GM19395 (cell line): ENCODE measurements around the gene PXDC1.

ENCODE experiments used
- ATAC-seq: cut with Tn5 transposase; IDR thresholded peaks from one replicate; pipeline ENCODE4 v1.9.1; 2021; ENCODE audit warnings: mild to moderate bottlenecking, moderate library complexity; ENCODE audit not compliant: unreplicated experiment

The PXDC1 gene

DNA sequence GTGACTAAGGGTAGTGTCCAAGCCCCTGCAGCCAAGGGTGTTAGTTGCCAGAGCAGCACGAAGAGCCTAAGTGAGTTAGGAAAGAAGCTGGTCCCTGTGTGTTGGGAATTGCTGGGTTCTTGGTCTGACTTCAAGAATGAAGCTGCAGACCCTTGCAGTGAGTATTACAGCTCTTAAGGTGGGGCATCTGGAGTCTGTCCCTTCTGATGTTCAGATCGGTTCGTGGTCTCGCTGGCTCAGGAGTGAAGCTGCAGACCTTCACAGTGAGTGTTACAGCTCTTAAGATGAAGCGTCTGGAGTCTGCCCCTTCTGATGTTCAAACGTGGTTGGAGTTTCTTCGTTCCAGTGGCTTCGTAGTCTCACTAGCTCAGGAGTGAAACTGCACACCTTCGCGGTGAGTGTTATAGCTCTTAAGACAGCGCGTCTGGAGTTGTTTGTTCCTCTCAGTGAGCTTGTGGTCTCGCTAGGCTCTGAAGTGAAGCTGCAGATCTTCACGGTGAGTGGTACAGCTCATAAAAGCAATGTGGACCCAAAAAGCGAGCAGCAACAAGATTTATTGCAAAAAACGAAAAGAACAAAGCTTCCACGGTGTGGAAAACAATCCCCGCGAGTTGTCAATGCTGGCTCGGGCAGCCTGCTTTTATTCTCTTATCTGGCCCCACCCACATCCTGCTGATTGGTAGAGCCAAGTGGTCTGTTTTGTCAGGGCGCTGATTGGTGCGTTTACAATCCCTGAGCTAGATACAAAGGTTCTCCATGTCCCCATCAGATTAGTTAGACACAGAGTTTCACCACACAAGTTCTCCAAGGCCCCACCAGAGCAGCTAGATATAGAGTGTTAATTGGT lies 31.8 kb downstream of the PXDC1 start:
- ATAC-seq, result no peak

DNA sequence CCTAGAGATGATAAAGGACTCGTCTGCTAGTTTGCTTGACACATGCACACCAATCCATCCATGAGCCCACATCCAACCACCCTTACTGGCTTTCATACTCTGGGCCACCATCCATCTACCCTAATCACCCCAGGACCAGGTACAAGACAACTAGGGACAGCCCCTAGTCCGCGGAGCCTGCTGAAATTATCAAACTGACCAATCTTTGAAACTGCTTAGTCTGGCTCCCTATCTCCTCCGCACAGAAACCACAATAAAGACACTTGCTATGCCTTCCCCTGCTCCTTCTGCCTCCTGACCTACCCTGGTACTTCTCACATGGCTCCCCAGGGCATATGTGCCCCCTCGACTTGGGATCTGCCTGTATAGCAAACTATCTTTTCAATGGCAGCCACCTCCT lies 33.1 kb downstream of the PXDC1 start:
- no peak for ATAC-seq

DNA sequence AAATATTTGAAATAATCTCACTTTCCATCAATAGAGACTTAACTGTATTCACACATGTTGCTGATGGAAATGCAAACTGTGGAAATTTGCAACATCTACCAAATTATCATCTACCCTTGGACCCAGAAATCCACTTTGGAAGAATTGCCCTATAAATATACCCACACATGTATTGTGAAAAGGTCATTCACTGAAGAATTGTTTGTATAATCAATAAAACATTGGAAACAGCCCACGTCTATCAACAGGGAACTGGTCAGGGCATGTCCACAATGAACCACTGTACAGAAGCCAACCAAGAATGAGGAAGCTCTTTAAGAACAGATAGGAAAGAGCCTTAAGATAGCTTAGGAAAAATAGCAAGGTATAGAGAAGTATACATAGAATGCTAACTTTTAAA lies 36.2 kb downstream of the PXDC1 start:
- ATAC-seq, result no peak

DNA sequence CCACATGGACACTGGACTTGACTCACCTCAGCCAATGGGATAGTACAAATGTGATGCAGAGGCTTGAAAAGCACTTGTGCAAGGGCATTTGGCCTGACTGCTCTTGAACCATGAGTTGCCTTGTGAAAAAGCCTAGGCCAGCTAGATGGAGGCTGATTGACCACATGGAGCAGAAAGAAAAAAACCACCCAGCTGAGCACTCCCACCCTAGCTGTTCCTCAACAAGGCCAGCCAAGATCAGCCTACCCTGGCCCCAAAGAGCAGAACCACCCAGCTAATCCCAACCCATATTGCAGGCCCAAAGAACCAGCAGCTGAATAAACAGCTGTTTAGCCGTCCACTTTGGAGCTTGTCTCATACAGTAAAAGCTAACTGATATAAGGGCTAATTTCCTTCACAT lies 36.7 kb downstream of the PXDC1 start:
- no peak for ATAC-seq

DNA sequence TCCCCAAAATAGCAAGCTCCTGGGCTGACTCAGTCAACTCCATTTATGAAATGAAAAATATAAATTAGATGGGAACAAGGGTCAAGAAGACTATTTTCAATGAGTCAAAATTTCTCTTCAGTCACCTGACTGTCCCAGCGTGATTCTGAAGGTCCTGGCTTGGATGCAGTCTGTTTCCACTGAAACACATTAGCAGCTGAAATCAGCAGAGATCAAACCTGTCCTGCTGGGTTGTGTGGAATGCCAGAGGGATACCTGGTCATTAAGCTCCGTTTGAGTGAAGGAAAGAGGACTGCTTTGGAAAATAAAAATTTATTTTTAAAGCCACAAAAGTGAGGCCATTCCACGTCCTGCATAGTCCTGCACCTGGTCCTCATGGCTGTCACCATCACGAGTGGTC lies 37.4 kb downstream of the PXDC1 start:
- ATAC-seq, result no peak

DNA sequence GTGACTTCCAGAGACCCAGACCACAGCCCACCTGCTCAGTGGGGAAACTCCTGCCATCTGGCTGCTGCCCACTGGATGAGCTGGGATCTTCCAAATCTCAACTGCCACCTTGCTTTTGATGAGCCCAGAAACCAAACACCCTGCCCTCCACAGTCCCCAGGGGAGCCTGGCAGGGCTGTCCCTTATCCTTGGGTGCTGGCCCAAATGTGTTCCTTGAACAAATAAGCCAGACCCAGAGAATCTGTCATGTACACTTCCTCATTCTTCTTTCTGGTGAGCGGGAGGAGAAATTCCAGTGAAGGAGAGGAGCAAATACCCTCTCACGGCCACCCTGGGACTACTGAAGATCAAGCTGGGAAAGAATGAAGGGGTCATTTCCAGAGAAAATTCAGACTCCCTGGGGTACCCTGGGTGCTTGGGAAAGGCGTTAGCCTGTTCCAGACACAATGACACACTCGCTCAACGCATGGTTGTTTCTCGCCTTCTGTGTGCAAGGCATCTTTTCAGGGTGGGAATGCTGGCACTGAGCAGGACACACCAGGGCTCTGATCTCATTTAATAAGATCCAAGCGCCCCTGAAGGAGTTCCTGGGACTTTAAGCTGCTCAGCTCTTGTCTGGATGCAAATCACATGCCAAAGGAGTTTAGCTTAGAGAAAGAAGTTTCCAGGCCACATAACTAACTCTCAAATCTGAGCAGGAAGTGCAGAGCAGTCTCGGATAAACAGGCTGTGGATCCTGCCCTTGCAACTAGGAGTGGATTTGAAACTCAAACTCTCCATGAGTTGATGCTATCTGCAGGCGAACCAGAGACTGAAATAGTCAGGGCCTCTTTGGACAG lies 38.5 kb downstream of the PXDC1 start:
- no peak for ATAC-seq

DNA sequence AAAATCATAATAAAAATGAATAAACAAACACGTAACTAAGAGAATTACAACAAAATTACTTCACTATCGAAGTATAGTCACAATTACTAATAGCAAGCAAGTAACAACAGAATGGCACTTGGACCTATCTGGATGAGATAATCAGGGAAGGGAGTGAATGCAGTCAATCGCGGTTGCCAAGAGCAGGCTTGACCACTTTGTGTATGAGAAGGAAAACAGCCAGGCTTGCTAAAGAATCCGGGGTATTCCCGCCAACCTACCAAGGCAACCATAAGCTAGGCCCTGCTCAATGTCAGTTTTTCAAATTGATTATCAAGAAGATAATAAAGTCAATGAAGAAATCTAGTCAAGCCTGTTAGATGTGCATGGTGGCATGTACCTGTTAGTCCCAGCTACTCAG lies 39.7 kb downstream of the PXDC1 start:
- ATAC-seq, result no peak

DNA sequence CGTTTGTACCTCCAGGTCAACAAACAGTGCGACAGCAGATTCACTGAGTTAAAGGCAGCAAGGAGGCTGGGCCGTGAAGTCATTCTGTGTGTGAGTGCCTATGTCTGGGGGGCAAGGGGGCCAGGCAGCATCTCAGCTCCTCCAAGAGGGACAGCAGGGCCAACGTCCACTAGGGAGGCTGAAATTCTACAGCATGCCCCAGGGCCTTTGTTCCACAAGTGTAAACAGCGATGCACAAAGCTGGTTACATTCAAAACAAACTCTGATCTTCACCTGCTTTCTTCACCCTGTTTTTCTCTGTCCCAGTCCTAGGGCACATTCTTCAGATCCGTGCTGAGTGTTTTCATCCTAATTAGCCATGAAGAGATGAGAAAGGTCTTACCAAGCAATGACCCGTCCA lies 41.1 kb downstream of the PXDC1 start:
- no peak for ATAC-seq

DNA sequence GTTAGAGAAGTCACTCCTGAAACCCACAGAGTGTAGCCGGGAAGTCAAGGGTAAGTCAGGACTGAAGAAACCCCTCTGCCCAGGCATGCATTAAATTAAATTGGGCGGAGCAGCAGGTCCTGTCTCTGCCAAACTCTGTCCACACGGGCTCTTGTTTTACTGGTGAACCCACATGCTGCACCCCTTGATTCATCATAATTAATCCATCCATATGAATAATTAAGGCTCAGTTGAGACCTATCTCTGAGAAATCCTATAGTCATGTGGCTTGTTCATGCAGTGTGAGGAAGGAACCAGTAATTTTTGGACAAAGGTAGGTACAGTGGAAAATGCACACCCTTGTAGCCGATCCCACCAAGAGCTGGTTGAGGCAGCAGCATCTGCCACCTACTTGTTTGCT lies 43.0 kb downstream of the PXDC1 start:
- ATAC-seq, result no peak

DNA sequence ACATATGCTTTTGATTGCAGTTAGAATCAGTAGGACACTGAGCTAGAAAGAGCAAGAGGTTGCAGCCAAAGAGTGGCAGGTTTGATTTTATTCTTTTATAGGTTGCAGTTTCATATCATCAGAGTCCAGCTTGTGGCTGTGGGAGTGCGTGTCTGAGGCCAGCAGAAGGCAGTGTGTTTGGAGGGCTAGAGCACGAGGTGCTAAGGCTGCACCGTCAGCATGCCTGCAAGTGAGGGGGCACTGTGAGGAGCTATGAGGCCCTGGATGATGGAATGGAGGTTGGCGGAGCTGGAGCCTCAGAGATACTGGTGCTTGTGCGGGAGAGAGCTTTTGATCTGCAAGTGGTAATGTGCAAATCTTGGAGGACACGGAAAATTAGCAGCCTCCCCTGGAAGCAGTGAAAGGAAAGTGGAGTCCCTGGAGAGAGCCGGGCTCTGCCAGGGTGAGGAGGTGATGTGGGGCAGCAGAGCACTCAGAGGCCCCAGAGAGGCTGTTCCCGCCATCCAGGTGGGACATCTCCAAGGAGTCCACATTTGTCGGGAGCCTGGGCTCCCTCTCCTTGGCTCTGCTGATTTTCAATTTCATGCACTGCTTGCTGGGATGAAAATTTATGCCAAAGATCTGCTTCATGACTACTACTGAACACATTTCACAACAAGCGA lies 43.6 kb downstream of the PXDC1 start:
- ATAC-seq, result no peak

DNA sequence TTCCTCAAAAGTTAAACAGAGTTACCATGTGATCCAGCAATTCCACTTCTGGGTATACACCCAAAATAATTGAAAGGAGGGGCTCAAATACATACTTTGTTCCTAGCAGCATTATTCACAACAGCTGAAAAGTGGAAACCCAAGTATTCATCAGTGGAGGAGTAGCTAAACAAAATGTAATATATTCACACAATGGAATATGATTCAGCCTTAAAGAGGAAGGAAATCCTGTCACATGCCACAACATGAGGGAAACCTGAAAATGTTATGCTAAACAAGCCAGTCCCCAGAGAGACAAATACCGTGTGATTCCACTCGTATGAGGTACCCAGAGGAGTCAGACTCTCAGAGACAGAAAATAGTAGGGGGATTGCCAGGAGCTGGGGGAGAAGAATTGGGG lies 44.5 kb downstream of the PXDC1 start:
- ATAC-seq, result no peak

DNA sequence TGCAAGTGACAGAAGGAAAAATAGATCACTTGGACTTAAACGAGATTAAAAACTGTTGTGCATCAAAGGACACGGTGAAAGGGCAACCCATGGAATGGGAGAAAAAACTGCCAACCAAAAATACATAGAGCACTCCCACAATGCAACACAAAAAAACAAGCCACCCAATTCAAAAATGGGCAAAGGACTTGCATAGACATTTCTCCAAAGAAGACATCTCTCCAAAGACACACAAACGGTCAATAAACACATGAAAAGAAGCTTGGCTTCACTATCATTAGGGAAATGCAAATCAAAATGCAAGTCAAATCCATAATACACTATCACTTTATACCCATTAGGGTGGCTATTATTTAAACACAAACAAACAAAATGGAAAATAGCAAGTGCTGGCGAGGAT lies 45.0 kb downstream of the PXDC1 start:
- no peak for ATAC-seq

DNA sequence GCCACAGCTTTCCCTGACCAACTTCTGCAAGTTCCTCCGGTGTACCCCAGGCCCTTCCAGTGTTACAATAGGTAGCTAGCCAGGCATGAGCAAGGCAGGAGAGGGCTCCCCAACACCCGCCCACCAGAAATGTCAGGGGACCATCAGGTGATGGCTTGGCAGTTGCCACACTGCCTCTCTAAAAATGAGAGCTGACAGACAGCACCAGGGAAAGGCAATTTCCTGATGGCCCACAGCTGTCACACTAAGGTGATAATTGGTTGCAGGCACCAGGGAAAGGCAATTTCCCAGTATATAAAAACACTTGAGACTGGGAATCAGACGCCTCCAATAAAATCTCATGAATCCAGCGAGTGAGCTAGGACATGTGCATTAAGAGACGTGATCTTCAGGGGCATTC lies 49.9 kb downstream of the PXDC1 start:
- no peak for ATAC-seq

DNA sequence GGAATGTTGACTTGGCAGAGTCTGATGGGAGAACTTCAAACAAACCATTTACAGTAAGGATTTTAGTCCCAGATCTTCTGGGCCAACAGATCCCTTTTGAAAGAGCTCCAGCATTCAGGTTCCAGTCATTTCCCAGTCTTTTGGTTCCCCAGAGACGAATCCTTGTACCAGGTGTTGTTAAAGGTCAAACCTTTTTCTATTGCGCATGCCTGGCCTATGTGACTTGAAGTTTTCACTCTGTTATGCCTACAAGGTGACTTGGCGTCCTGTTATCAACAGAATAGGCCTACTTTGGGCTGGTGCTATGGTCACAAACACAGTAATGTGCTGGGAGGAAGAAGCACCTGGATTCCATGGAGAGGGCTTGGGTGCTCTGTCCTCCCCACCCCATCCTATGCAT lies 52.3 kb downstream of the PXDC1 start:
- no peak for ATAC-seq

DNA sequence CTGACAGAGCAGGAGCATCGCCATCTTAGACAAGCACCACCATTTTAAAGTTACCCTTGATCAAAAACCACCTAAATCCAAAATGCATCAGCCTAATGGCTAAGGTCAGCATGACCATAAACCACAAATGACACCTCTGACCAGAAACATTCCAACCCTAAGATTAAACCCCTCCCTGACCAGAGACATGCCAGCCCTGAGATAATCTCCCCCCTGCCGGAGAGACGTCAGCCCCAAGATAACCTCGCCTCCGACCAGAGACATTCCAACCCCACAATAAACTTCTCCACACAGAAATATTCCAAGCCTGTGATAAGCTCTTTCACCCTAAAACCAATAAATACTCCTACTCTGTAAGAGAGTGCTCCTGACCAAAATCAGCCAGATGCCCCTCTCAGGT lies 53.5 kb downstream of the PXDC1 start:
- ATAC-seq, result no peak

DNA sequence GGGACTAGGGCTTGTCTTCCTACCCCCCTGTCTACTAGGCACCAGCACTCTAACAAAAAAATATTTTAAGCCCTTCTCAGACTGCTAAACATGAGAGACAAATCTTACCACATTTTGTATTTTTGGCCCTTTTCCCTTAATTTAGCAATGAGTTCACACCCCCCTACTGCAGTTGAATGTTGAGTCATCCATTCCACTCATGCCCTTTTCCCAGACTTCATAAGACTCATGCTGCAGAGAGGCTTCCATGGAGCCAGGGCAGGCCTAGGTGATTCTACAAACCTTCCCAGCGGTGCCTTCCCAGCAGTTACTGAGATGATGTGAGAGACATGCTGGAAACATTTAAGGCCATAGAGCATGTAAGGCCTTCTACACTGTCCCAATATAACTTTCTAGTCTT lies 53.9 kb downstream of the PXDC1 start:
- ATAC-seq, result no peak

DNA sequence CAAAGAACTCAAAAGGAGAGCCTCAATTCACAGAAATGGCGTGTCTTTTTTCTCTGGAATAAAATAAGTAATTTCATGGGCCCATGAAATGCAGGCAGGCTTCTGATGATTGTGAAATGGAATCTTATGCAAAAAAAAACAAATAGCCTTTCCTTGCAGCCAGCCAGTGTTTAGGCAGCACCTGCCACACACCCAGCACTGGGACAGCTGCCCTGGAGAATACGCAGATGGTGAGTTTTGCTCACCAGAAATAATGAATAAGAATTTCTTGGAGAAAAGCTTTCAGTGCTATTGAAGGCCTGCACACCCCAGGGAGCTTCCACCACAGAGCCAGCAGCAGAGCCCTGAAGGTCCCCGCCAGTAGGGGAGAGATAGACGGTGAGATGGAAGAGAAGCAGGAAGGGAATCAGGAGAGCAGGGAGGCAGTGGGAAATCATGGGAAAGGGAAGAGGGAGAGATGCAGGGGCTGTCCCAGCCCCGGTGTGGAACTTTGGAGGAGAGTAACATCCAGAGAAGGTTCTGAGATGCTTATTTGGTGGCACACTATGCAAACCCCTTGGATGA lies 54.9 kb downstream of the PXDC1 start:
- no peak for ATAC-seq

DNA sequence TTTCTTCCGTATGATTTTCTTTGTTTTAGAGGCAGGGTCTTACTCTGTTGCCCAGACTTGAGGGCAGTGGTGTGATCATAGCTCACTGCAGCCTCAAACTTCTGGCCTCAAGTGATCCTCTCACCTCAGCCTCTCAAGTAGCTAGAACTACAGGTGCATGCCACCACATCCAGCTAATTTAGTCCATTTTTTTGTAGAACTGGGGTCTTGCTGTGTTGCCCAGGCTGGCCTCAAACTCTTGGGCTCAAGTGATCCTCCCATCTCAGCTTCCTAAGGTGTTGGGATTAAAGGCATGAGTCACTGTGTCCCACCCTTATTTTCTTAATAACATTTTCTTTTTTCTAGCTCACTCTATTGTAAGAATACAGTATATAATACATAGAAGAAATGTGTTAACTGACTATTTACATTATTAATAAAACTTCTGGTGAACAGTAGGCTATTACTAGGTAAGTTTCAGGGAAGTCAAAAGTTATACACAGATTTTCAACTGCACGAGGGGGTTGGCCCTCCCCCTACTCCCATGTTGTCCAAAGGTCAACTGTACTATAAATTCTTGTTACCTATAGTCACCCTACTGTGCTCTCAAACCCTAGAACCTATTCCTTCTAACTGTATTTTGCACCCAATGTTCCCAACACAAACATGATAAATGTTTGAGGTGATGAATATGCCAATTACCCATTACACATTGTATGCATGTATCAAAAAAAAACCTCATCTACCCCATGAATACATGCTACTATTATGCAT lies 56.3 kb downstream of the PXDC1 start:
- ATAC-seq, result no peak

DNA sequence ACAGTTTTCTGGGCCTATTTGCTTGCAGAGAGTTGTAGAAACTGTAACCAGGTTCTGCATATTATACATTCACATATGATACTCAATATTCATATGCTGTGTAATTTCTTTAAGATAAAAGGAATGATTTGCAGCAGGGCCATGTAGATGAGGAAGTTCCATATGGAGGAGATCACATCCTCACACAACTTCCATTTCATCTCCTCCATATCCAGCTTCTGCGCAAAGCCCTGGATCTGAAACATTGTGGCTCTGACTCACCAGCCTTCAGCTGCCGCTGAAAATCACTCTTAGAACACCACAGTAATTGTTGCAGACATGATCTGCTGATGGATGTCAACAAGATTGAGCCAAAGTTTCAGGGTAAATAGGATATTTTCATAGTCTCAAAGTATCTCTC lies 57.7 kb downstream of the PXDC1 start:
- no peak for ATAC-seq

DNA sequence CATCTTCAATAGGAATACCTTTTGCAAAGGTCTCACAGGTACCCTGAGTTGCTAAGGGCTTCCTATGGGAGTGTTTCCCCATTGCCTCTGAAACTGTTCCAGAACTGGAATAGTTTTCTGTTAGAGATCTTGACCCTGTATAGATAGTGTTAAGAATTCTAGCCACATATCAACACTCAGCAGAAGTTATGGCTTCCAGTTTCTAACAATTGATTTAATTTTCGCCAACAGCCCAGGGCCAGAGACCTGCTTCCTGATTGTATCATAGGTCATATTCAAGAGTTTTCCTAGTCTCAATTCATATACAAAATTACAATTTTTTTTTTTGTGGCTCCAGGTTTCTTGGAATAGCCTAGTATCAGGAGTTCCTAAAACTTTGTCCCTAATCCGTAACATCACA lies 61.0 kb downstream of the PXDC1 start:
- ATAC-seq, result no peak

DNA sequence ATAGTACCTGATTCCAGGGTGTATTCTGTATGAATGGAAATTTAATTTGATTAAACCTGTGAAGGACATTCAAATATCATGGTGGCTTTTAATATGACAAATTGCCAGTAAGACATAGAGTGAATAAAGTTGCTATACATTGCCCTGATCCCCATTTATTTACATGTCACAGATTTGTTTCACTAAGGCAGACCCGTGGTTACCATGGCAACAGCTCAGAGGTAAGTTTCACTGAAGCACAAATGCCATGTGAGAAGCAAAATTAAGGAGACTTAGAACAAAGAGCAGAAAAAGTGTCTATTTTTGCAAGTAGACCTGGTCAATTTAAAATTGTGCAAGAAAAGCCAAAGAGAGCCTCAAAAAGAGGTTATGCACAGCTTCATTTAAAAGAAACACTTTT lies 63.7 kb downstream of the PXDC1 start:
- no peak for ATAC-seq
